ENCODE results near the gene SPATS2L. TPM values are rescaled to one million over a fixed set of nuclear protein-coding genes. Genes with fewer than 3 reads are reported as not detected.

The SPATS2L gene
- total RNA-seq, 1 donor from 2014 or later = 192 TPM

DNA sequence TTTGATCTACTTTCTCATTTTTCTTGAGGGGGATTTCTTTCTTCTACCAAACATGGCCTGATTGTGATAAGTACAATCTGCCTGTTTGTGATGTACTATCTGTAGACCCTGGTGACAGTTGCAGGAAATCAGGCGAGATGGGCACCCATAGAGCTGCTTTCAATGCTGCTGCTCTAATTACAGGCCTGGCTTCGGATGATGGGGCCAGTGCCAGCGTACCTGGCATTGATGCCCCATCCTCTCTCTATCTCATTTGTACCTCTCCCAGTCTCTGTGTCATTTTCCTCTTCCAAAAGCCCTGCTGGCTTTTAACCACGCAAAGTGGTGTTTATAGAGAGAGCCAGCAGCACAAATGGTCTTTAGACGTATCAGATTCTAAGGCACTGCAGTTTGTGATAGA, 133.5 kb downstream of the SPATS2L start:
- FAIRE-seq (no peak), DNase-seq (ENCODE audit: low read depth) (no peak)
- H3K9ac ChIP-seq (ENCODE audit: low read length) = no peak overlapping the region
- no peak overlapping the region for H3K27ac ChIP-seq (ENCODE audit: low read depth, low read length)
- no peaks in the 10 kb centered on the region for H3K27me3 Mint-ChIP-seq (ENCODE audit: low read depth, unreplicated experiment)
- H3K9me3 ChIP-seq (ENCODE audit: insufficient read depth, low read depth, low read length) = no peaks in the 10 kb centered on the region
- H4K20me1 ChIP-seq (ENCODE audit: insufficient read depth, low read length) = no peaks in the 10 kb centered on the region
- H3K4me2 ChIP-seq (ENCODE audit: low read length) = no peak overlapping the region
- no peaks in the 10 kb centered on the region for H3K79me2 ChIP-seq (ENCODE audit: insufficient read depth, low read length)
- H3K27me3 ChIP-seq (ENCODE audit: insufficient read depth, low read length) = no peaks in the 10 kb centered on the region
- peaks cover 2% of the 10 kb centered on the region for H3K9me3 Mint-ChIP-seq (ENCODE audit: unreplicated experiment)
- H3K4me3 Mint-ChIP-seq (ENCODE audit: unreplicated experiment) = no peak overlapping the region
- TF ChIP-seq, protein P1, sequence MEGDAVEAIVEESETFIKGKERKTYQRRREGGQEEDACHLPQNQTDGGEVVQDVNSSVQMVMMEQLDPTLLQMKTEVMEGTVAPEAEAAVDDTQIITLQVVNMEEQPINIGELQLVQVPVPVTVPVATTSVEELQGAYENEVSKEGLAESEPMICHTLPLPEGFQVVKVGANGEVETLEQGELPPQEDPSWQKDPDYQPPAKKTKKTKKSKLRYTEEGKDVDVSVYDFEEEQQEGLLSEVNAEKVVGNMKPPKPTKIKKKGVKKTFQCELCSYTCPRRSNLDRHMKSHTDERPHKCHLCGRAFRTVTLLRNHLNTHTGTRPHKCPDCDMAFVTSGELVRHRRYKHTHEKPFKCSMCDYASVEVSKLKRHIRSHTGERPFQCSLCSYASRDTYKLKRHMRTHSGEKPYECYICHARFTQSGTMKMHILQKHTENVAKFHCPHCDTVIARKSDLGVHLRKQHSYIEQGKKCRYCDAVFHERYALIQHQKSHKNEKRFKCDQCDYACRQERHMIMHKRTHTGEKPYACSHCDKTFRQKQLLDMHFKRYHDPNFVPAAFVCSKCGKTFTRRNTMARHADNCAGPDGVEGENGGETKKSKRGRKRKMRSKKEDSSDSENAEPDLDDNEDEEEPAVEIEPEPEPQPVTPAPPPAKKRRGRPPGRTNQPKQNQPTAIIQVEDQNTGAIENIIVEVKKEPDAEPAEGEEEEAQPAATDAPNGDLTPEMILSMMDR (IDR thresholded peaks at IDR 0.05; ENCODE audit: insufficient read depth, low read depth, low read length) = no peak
- no peak for TF ChIP-seq EZH2 (IDR thresholded peaks at IDR 0.05; ENCODE audit: insufficient read depth, low read length)
- peaks cover 7% of the 10 kb centered on the region for H3K4me1 ChIP-seq (ENCODE audit: insufficient read depth, low read length)
- no peak overlapping the region for H2AFZ ChIP-seq (ENCODE audit: low read depth, low read length)
- H3K4me3 ChIP-seq (ENCODE audit: insufficient read depth, low read depth, low read length) = no peak overlapping the region
- H3K4me1 Mint-ChIP-seq (ENCODE audit: low read depth, unreplicated experiment) = peaks cover 13% of the 10 kb centered on the region
- peaks cover 42% of the 10 kb centered on the region for H3K36me3 Mint-ChIP-seq (ENCODE audit: low read depth, unreplicated experiment)
- peaks cover 39% of the 10 kb centered on the region for H3K36me3 ChIP-seq (ENCODE audit: insufficient read depth, low read length)
- no peak overlapping the region for H3K27ac Mint-ChIP-seq (ENCODE audit: unreplicated experiment)

DNA sequence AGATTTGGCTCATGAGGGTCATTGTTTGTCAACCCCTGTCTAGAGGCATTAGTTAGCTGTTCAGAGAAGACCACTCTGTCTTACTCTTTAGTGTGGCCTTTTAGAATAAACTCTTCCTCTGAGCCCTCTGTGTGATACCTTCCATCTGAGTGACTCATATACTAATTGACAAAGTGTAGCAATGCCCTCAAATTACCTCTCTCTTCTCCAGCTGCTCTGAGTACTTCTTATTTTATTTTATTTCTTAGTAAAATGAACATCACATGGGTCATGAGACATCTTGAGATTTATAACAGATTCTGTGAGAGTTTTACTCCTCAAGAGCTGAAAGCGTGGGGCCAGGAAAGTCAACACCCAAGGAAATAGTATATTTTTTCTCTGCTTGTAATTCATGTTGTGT, 136.0 kb downstream of the SPATS2L start:
- H3K4me2 ChIP-seq (ENCODE audit: low read length) = peak overlapping the region; percentile 39
- H3K4me3 Mint-ChIP-seq (ENCODE audit: unreplicated experiment) = no peak overlapping the region
- no peak overlapping the region for H3K27ac Mint-ChIP-seq (ENCODE audit: unreplicated experiment)
- no peak overlapping the region for H3K4me3 ChIP-seq (ENCODE audit: insufficient read depth, low read depth, low read length)
- H4K20me1 ChIP-seq (ENCODE audit: insufficient read depth, low read length) = no peaks in the 10 kb centered on the region
- H3K27me3 Mint-ChIP-seq (ENCODE audit: low read depth, unreplicated experiment) = no peaks in the 10 kb centered on the region
- H3K4me1 ChIP-seq (ENCODE audit: insufficient read depth, low read length) = peaks cover 7% of the 10 kb centered on the region
- no peaks in the 10 kb centered on the region for H3K79me2 ChIP-seq (ENCODE audit: insufficient read depth, low read length)
- no peak overlapping the region for H2AFZ ChIP-seq (ENCODE audit: low read depth, low read length)
- peaks cover 46% of the 10 kb centered on the region for H3K36me3 Mint-ChIP-seq (ENCODE audit: low read depth, unreplicated experiment)
- no peak overlapping the region for H3K9ac ChIP-seq (ENCODE audit: low read length)
- H3K9me3 ChIP-seq (ENCODE audit: insufficient read depth, low read depth, low read length) = no peaks in the 10 kb centered on the region
- H3K27me3 ChIP-seq (ENCODE audit: insufficient read depth, low read length) = no peaks in the 10 kb centered on the region
- H3K4me1 Mint-ChIP-seq (ENCODE audit: low read depth, unreplicated experiment) = peaks cover 13% of the 10 kb centered on the region
- H3K27ac ChIP-seq (ENCODE audit: low read depth, low read length) = no peak overlapping the region
- TF ChIP-seq, protein P1 (IDR thresholded peaks at IDR 0.05; ENCODE audit: insufficient read depth, low read depth, low read length) = no peak
- TF ChIP-seq EZH2 (IDR thresholded peaks at IDR 0.05; ENCODE audit: insufficient read depth, low read length) = no peak
- no peaks in the 10 kb centered on the region for H3K9me3 Mint-ChIP-seq (ENCODE audit: unreplicated experiment)
- DNase-seq (ENCODE audit: low read depth) = peak; percentile 72
- no peak for FAIRE-seq
- peaks cover 39% of the 10 kb centered on the region for H3K36me3 ChIP-seq (ENCODE audit: insufficient read depth, low read length)

DNA sequence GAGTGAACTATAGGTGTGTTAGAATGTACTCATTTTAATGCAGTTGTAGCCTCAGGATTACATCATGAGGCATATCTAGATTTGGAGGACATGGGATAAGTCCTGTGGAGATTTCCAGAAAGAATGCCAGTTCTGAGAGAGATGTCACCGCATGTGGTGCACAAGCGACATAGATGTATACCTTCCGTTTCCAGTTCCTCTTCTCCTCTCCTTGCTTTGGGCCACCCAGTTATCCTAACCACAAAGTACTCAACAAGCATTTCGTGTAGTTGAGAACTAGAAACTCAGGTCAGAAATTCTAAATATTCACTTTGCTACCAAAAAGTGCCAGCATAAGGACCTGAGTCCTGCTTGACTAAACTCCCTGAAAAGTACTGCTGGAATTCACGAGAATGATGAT, 136.9 kb downstream of the SPATS2L start:
- TF ChIP-seq, protein P1 (IDR thresholded peaks at IDR 0.05; ENCODE audit: insufficient read depth, low read depth, low read length) = no peak
- no peak for TF ChIP-seq EZH2 (IDR thresholded peaks at IDR 0.05; ENCODE audit: insufficient read depth, low read length)
- peaks cover 39% of the 10 kb centered on the region for H3K36me3 Mint-ChIP-seq (ENCODE audit: low read depth, unreplicated experiment)
- H3K4me3 Mint-ChIP-seq (ENCODE audit: unreplicated experiment) = no peak overlapping the region
- H3K4me1 Mint-ChIP-seq (ENCODE audit: low read depth, unreplicated experiment) = peaks cover 13% of the 10 kb centered on the region
- Histone ChIP-seq H3K4me1 (ENCODE audit: insufficient read depth, low read length) (peaks cover 7% of the 10 kb centered on the region), H3K9ac (ENCODE audit: low read length) (no peak overlapping the region), H4K20me1 (ENCODE audit: insufficient read depth, low read length) (no peaks in the 10 kb centered on the region), H3K4me3 (ENCODE audit: insufficient read depth, low read depth, low read length) (no peak overlapping the region), H3K27ac (ENCODE audit: low read depth, low read length) (no peak overlapping the region), H3K79me2 (ENCODE audit: insufficient read depth, low read length) (no peaks in the 10 kb centered on the region), H3K9me3 (ENCODE audit: insufficient read depth, low read depth, low read length) (no peaks in the 10 kb centered on the region), H2AFZ (ENCODE audit: low read depth, low read length) (no peak overlapping the region), H3K36me3 (ENCODE audit: insufficient read depth, low read length) (peaks cover 39% of the 10 kb centered on the region), H3K27me3 (ENCODE audit: insufficient read depth, low read length) (no peaks in the 10 kb centered on the region), H3K4me2 (ENCODE audit: low read length) (no peak overlapping the region)
- DNase-seq (ENCODE audit: low read depth) (no peak), FAIRE-seq (no peak)
- no peaks in the 10 kb centered on the region for H3K27me3 Mint-ChIP-seq (ENCODE audit: low read depth, unreplicated experiment)
- no peak overlapping the region for H3K27ac Mint-ChIP-seq (ENCODE audit: unreplicated experiment)
- no peaks in the 10 kb centered on the region for H3K9me3 Mint-ChIP-seq (ENCODE audit: unreplicated experiment)
